ENCODE results near the gene TYK2. TPM values are rescaled to one million over a fixed set of nuclear protein-coding genes. Genes with fewer than 3 reads are reported as not detected.

TYK2 gene
- total and polyA plus RNA-seq, 9 of the 15 experiments (the other 6 are each of a cell fraction or from before 2014, with no cell fraction given): 15.0 to 182 (median 85.9) TPM

DNA sequence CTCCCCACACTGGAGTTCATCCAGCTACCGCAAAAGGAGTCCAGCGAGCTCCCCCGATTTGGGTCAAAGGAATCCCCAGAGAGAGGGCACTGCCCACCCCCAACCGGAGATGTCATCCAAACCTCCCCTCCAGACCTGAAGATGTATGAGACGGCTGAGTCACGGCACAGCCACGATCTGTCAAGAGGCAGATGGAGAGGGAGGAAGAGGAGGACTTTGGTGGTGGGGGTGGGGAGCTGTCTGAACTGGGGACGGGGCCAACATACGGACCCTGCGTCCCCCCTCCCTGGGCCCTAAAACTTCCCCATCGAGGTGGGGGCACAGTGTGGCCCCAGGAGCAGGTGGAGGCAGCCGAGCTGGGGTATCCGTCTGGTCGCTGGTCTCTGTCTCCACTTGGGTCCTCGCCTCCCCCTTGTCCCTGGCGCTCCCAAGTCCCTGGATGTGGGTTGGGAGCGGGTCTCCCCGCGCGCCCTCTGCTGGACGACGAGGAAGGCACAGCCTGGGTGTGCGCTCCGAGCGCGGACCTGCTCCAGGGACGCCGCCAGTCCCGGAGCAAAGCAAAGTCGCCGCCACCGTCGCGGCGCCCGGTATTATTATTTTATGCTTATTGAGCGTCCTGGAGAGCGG, 43.8 kb upstream of the TYK2 start:
- in situ Hi-C loops (cut with MboI): no loop called here
- H3K36me3 ChIP-seq (ENCODE audit: control insufficient read depth, insufficient read depth, low read length): no peaks in the 10 kb centered on the region
- CTCF ChIA-PET (ENCODE audit: low intra/inter-chr PET ratio): interaction anchor here (2.0 kb wide), 1 partner anchor 20 kb away, joined by 8 read pairs; the partner anchor contains the start of gene CDC37
- DNase-seq (ENCODE audit: extremely low read depth in 1 of 4, low spot score in 3 of 4) (peak; percentile 76 to 92 (median 82)), FAIRE-seq (peak; percentile 74), ATAC-seq (peak; percentile 82)
- H3K9ac ChIP-seq (ENCODE audit: insufficient read depth in 1 of 2, low read depth in 2 of 2, low read length in 2 of 2): peak overlapping the region; percentile 71 to 98
- BruUV-seq (replicated peaks): no TSS peak
- H3K27ac ChIP-seq (ENCODE audit: extremely low read depth, low read depth, low read length): peak overlapping the region; percentile 80
- no peaks in the 10 kb centered on the region for H3K9me1 ChIP-seq (ENCODE audit: control insufficient read depth, insufficient read depth, low read length)
- intact Hi-C loops (cut with micrococcal nuclease): loop anchor here (5.0 kb wide), 1 partner anchor 53 kb away; no protein-coding TSS in a partner anchor
- no peaks in the 10 kb centered on the region for H3K9me3 ChIP-seq (replicated peaks; ENCODE audit: control insufficient read depth, insufficient read depth, low read depth, low read length)
- H3K4me1 ChIP-seq (replicated peaks in 1 of 2; ENCODE audit: control insufficient read depth in 2 of 2, insufficient read depth in 2 of 2, low read length in 2 of 2): peaks cover 33 to 56% of the 10 kb centered on the region in 2 experiments; a peak in 4 of 5 replicates
- H3K79me2 ChIP-seq (ENCODE audit: control insufficient read depth, insufficient read depth, low read length): peaks cover 76% of the 10 kb centered on the region
- peak overlapping the region; percentile 92 for H3K4me2 ChIP-seq (ENCODE audit: insufficient read depth, low read length)
- peaks cover 13% of the 10 kb centered on the region for H4K20me1 ChIP-seq (replicated peaks; ENCODE audit: control insufficient read depth, insufficient read depth, low read length)
- peak overlapping the region; percentile 90 for H2AFZ ChIP-seq (ENCODE audit: low read depth, low read length)
- H3K4me3 ChIP-seq: peak overlapping the region; percentile 53
- 3% methylated on average over 31 of the region's 38 CpGs for WGBS (ENCODE audit: insufficient coverage, low coverage, missing lambda C conversion rate)
- POLR2A ChIA-PET: interaction anchor here (0.7 to 2.0 kb wide), 4 partner anchors 11 to 164 kb away, joined by 3 to 8 read pairs (median 4); no protein-coding TSS in a partner anchor
- no peaks in the 10 kb centered on the region for H3K27me3 ChIP-seq (ENCODE audit: control insufficient read depth in 2 of 2, insufficient read depth in 2 of 2, low read length in 2 of 2)
- TF ChIP-seq POLR2AphosphoS5 (IDR thresholded peaks at IDR 0.05; ENCODE audit: control insufficient read depth, insufficient read depth, low read depth, low read length): peak; percentile 11; the same call in 1 of the 2 replicates
- TF ChIP-seq SOX6 (IDR thresholded peaks at IDR 0.05): 0 out of 2 replicates have a peak, but pooled peaks have one; percentile 25
- TF ChIP-seq ESRRA (IDR thresholded peaks at IDR 0.05; ENCODE audit: borderline replicate concordance, low read depth): peak; percentile 55; the same call in 1 of the 2 replicates
- TF ChIP-seq BACH1 (tag; IDR thresholded peaks at IDR 0.05): no peak
- no peak for TF ChIP-seq ELF2 (CRISPR knock-in tag; IDR thresholded peaks at IDR 0.05)
- TF ChIP-seq NFIC (IDR thresholded peaks at IDR 0.05): peak; percentile 56
- TF ChIP-seq RNF2 (IDR thresholded peaks at IDR 0.05): peak; percentile 54; the same call in 1 of the 2 replicates
- TF ChIP-seq, protein P1, sequence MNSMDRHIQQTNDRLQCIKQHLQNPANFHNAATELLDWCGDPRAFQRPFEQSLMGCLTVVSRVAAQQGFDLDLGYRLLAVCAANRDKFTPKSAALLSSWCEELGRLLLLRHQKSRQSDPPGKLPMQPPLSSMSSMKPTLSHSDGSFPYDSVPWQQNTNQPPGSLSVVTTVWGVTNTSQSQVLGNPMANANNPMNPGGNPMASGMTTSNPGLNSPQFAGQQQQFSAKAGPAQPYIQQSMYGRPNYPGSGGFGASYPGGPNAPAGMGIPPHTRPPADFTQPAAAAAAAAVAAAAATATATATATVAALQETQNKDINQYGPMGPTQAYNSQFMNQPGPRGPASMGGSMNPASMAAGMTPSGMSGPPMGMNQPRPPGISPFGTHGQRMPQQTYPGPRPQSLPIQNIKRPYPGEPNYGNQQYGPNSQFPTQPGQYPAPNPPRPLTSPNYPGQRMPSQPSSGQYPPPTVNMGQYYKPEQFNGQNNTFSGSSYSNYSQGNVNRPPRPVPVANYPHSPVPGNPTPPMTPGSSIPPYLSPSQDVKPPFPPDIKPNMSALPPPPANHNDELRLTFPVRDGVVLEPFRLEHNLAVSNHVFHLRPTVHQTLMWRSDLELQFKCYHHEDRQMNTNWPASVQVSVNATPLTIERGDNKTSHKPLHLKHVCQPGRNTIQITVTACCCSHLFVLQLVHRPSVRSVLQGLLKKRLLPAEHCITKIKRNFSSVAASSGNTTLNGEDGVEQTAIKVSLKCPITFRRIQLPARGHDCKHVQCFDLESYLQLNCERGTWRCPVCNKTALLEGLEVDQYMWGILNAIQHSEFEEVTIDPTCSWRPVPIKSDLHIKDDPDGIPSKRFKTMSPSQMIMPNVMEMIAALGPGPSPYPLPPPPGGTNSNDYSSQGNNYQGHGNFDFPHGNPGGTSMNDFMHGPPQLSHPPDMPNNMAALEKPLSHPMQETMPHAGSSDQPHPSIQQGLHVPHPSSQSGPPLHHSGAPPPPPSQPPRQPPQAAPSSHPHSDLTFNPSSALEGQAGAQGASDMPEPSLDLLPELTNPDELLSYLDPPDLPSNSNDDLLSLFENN (IDR thresholded peaks at IDR 0.05; ENCODE audit: low read depth in 2 of 2, low read length in 2 of 2): 0 out of 4 replicates have a peak, but pooled peaks of 1 of the 2 experiments have one; percentile 7
- TF ChIP-seq, protein P2, sequence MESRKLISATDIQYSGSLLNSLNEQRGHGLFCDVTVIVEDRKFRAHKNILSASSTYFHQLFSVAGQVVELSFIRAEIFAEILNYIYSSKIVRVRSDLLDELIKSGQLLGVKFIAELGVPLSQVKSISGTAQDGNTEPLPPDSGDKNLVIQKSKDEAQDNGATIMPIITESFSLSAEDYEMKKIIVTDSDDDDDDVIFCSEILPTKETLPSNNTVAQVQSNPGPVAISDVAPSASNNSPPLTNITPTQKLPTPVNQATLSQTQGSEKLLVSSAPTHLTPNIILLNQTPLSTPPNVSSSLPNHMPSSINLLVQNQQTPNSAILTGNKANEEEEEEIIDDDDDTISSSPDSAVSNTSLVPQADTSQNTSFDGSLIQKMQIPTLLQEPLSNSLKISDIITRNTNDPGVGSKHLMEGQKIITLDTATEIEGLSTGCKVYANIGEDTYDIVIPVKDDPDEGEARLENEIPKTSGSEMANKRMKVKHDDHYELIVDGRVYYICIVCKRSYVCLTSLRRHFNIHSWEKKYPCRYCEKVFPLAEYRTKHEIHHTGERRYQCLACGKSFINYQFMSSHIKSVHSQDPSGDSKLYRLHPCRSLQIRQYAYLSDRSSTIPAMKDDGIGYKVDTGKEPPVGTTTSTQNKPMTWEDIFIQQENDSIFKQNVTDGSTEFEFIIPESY (CRISPR knock-in tag; IDR thresholded peaks at IDR 0.05): peak; percentile 68
- no peak; the same call in 1 of the 2 replicates for TF ChIP-seq ZKSCAN1 (IDR thresholded peaks at IDR 0.05; ENCODE audit: low read depth, low read length)
- TF ChIP-seq ZNF324 (CRISPR knock-in tag; IDR thresholded peaks at IDR 0.05): no peak
- TF ChIP-seq MYNN (IDR thresholded peaks at IDR 0.05): 0 out of 2 replicates have a peak, but pooled peaks have one; percentile 29
- TF ChIP-seq MYNN (CRISPR knock-in tag; IDR thresholded peaks at IDR 0.05): no peak
- TF ChIP-seq MAFK (IDR thresholded peaks at IDR 0.05; ENCODE audit: low read length): peak; percentile 53; the same call in 1 of the 2 replicates
- peak; percentile 35 for TF ChIP-seq TAF1 (IDR thresholded peaks at IDR 0.05; ENCODE audit: control insufficient read depth, extremely low read depth, insufficient read depth, low read length, severe bottlenecking)
- 0 out of 2 replicates have a peak, but pooled peaks have one; percentile 39 for TF ChIP-seq MEF2D (tag; conservative IDR thresholded peaks at IDR 0.05; ENCODE audit: low read depth)
- TF ChIP-seq COPS2 (conservative IDR thresholded peaks at IDR 0.05): no peak
- TF ChIP-seq ASH1L (IDR thresholded peaks at IDR 0.05; ENCODE audit: borderline replicate concordance, low read depth, partially characterized antibody): no peak

Data from K562 (cell line).